ENCODE results near the gene NEK1. TPM values are rescaled to one million over a fixed set of nuclear protein-coding genes. Genes with fewer than 3 reads are reported as not detected.

Gene NEK1
- total RNA-seq, 6 experiments from 2014 or later: 9.4 to 11.1 (median 10.0) TPM

DNA sequence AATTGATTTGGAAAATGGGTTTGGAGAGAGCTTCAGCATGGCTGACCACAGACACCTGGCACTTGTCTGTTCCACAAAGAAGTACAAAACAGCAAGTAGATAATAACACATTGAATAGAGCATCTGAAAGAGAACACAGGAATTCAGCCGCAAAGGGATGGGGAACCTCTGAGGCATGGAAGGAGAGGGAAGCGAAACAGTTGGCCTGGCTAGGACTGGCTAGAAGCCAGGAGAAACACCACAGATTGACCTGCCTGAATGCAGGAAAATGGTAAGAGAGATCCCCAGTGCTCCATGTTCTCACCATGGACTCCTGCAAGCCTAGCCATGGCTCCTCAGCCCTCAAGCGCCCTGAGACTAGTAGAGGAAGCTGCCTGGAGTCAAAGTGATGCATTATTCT lies 171.9 kb downstream of the NEK1 start:
- TF ChIP-seq, protein P1, sequence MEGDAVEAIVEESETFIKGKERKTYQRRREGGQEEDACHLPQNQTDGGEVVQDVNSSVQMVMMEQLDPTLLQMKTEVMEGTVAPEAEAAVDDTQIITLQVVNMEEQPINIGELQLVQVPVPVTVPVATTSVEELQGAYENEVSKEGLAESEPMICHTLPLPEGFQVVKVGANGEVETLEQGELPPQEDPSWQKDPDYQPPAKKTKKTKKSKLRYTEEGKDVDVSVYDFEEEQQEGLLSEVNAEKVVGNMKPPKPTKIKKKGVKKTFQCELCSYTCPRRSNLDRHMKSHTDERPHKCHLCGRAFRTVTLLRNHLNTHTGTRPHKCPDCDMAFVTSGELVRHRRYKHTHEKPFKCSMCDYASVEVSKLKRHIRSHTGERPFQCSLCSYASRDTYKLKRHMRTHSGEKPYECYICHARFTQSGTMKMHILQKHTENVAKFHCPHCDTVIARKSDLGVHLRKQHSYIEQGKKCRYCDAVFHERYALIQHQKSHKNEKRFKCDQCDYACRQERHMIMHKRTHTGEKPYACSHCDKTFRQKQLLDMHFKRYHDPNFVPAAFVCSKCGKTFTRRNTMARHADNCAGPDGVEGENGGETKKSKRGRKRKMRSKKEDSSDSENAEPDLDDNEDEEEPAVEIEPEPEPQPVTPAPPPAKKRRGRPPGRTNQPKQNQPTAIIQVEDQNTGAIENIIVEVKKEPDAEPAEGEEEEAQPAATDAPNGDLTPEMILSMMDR (IDR thresholded peaks at IDR 0.05): no peak
- no peaks in the 10 kb centered on the region for H3K27me3 Mint-ChIP-seq (ENCODE audit: insufficient read depth)
- H3K9me3 Mint-ChIP-seq: peaks cover 10% of the 10 kb centered on the region
- peaks cover 7% of the 10 kb centered on the region; the same call in 1 of the 2 replicates for H3K4me1 Mint-ChIP-seq (ENCODE audit: low read depth)
- no peak for DNase-seq
- no peak overlapping the region for H3K4me3 Mint-ChIP-seq
- H3K36me3 Mint-ChIP-seq (ENCODE audit: low read depth): peaks cover 30% of the 10 kb centered on the region
- H3K27ac Mint-ChIP-seq: no peak overlapping the region

DNA sequence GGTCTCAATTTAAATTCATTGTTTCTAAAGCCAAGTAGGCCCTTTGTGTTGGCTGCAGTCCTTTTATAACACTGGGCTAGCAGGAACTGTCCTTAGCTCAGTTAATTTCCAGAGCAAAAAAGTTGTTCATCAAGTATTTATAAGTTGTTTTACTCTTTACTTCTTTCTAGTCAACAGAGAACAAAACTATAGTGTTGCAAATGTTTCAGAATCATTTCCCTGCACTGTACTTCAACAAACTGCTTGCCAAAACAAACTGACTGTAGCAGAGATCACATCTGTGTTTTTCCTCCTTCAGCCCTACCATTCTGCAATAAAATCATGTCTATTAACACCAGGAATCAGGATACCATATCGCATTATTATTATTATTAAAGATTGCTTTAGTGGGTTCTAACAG lies 173.1 kb downstream of the NEK1 start:
- peaks cover 18% of the 10 kb centered on the region for H3K36me3 Mint-ChIP-seq (ENCODE audit: low read depth)
- H3K27ac Mint-ChIP-seq: no peak overlapping the region
- H3K4me3 Mint-ChIP-seq: no peak overlapping the region
- peaks cover 10% of the 10 kb centered on the region for H3K9me3 Mint-ChIP-seq
- H3K4me1 Mint-ChIP-seq (ENCODE audit: low read depth): peaks cover 7% of the 10 kb centered on the region; the same call in 1 of the 2 replicates
- no peak for DNase-seq
- no peaks in the 10 kb centered on the region for H3K27me3 Mint-ChIP-seq (ENCODE audit: insufficient read depth)
- TF ChIP-seq, protein P1 (IDR thresholded peaks at IDR 0.05): no peak

DNA sequence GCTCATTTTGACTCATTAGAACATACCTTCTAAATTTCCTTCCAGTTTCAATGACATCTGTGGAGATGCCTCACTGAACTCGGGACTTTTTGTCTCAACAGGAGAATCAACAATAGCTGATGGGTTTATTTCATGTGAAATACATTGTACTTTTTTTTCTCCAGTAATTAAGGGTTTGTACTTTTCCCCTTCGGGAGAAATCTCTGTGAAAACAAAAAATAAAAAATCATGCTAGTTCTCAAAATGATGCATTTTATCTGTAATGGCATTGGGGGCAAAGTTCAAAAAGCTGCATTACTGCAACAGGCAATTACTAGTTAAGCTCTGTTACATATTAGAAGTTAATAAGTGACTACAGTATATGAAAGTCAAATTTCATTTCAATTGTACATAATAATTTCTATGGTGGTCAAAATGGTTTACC lies 174.3 kb downstream of the NEK1 start:
- Mint-ChIP-seq H3K27me3 (ENCODE audit: insufficient read depth) (no peaks in the 10 kb centered on the region), H3K4me3 (no peak overlapping the region), H3K4me1 (ENCODE audit: low read depth) (peaks cover 7% of the 10 kb centered on the region; the same call in 1 of the 2 replicates), H3K27ac (no peak overlapping the region), H3K9me3 (peaks cover under 1% of the 10 kb centered on the region; the same call in 1 of the 2 replicates), H3K36me3 (ENCODE audit: low read depth) (peaks cover 8% of the 10 kb centered on the region)
- TF ChIP-seq, protein P1 (IDR thresholded peaks at IDR 0.05): no peak
- no peak for DNase-seq

DNA sequence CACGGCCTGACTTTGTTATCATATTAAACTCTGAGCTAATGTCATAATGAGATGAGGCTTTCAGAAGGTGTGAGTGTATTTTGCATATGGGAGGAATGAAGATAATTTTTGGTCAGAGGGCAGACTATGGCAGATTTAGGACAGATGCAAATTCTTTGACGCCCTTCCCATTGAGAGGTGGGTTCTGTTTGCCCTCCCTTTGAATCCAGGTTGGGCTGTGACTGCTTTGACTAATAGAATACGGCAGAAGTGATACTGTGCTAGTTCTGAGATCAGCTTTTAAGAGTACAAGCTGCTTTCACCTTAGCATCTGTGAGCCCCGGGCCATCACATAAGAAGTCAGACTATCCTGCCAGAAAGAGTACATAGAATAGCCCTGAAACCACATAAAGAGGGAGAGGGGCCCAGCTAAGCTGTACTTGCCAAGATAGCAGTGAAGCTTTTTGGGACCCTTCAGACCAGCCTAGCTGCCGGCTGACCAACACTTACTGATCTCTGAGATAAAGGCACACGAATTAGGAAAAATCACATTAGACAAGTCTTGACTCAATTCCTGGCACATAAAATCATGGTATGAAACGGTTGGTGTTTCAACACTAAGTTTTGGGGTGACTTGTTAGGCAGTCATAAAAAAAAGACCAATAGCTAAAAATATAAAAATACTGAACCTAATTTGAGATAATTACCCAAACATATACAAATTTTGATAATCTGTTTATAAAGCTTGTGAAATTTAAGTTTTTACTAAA lies 174.9 kb downstream of the NEK1 start:
- Mint-ChIP-seq H3K27me3 (ENCODE audit: insufficient read depth) (no peaks in the 10 kb centered on the region), H3K27ac (no peak overlapping the region), H3K4me3 (no peak overlapping the region), H3K4me1 (ENCODE audit: low read depth) (peaks cover 3% of the 10 kb centered on the region; the same call in 1 of the 2 replicates), H3K36me3 (ENCODE audit: low read depth) (peaks cover 5% of the 10 kb centered on the region), H3K9me3 (no peaks in the 10 kb centered on the region)
- TF ChIP-seq, protein P1 (IDR thresholded peaks at IDR 0.05): no peak
- no peak for DNase-seq

DNA sequence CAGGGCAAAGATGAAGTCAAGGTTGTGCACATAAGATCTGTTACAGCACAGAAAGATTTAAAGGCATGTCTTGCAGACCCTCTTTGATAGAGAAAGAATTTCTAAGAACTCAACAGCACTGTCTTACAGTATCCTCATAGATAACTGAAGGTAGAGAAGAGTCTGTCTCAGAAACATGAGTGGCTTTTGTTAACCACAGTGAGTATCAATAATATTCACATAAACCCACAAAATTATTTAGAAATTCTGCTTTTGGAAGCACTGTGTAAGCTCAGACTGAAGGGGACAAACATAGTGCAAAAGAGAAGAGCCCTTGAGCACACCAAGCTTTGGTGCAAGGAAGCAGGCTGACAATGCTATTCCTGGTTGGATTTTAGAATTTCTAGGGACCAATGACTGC lies 175.6 kb downstream of the NEK1 start:
- H3K4me3 Mint-ChIP-seq: no peak overlapping the region
- no peaks in the 10 kb centered on the region for H3K4me1 Mint-ChIP-seq (ENCODE audit: low read depth)
- no peaks in the 10 kb centered on the region for H3K9me3 Mint-ChIP-seq
- no peaks in the 10 kb centered on the region for H3K36me3 Mint-ChIP-seq (ENCODE audit: low read depth)
- H3K27me3 Mint-ChIP-seq (ENCODE audit: insufficient read depth): no peaks in the 10 kb centered on the region
- TF ChIP-seq, protein P1 (IDR thresholded peaks at IDR 0.05): no peak
- no peak overlapping the region for H3K27ac Mint-ChIP-seq
- no peak for DNase-seq
